ENCODE results near the gene C10orf95. TPM values are rescaled to one million over a fixed set of nuclear protein-coding genes. Genes with fewer than 3 reads are reported as not detected.

The C10orf95 gene
- total RNA-seq, 1 experiment from 2014 or later = 0.21 TPM

DNA sequence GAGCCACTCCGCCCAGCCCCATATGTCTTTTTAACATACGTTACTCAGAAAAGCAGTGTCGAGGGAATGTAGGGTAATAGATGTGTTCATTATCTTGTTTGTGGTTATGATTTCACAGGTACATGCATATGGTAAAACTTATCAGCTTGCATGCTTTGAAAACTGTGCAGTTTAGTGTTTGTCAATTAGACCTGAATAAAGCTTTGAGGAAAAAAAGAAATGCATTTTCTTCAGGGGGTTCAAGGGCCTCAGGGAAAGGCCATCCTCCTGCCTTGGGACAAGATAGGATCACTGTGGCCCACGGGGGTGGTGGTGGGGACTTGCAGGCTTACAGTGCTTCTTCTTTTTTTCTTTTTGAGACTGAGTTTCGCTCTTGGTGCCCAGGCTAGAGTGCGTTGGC, 16.0 kb upstream of the C10orf95 start:
- ATAC-seq = no peak
- TF ChIP-seq SIN3A (IDR thresholded peaks at IDR 0.05; ENCODE audit: borderline replicate concordance, insufficient read depth, low read depth, low read length) = no peak
- no peak for TF ChIP-seq POLR2AphosphoS5 (IDR thresholded peaks at IDR 0.05; ENCODE audit: low read depth, low read length)
- TF ChIP-seq, protein P1, sequence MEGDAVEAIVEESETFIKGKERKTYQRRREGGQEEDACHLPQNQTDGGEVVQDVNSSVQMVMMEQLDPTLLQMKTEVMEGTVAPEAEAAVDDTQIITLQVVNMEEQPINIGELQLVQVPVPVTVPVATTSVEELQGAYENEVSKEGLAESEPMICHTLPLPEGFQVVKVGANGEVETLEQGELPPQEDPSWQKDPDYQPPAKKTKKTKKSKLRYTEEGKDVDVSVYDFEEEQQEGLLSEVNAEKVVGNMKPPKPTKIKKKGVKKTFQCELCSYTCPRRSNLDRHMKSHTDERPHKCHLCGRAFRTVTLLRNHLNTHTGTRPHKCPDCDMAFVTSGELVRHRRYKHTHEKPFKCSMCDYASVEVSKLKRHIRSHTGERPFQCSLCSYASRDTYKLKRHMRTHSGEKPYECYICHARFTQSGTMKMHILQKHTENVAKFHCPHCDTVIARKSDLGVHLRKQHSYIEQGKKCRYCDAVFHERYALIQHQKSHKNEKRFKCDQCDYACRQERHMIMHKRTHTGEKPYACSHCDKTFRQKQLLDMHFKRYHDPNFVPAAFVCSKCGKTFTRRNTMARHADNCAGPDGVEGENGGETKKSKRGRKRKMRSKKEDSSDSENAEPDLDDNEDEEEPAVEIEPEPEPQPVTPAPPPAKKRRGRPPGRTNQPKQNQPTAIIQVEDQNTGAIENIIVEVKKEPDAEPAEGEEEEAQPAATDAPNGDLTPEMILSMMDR (IDR thresholded peaks at IDR 0.05) = no peak
- TF ChIP-seq, protein P2, sequence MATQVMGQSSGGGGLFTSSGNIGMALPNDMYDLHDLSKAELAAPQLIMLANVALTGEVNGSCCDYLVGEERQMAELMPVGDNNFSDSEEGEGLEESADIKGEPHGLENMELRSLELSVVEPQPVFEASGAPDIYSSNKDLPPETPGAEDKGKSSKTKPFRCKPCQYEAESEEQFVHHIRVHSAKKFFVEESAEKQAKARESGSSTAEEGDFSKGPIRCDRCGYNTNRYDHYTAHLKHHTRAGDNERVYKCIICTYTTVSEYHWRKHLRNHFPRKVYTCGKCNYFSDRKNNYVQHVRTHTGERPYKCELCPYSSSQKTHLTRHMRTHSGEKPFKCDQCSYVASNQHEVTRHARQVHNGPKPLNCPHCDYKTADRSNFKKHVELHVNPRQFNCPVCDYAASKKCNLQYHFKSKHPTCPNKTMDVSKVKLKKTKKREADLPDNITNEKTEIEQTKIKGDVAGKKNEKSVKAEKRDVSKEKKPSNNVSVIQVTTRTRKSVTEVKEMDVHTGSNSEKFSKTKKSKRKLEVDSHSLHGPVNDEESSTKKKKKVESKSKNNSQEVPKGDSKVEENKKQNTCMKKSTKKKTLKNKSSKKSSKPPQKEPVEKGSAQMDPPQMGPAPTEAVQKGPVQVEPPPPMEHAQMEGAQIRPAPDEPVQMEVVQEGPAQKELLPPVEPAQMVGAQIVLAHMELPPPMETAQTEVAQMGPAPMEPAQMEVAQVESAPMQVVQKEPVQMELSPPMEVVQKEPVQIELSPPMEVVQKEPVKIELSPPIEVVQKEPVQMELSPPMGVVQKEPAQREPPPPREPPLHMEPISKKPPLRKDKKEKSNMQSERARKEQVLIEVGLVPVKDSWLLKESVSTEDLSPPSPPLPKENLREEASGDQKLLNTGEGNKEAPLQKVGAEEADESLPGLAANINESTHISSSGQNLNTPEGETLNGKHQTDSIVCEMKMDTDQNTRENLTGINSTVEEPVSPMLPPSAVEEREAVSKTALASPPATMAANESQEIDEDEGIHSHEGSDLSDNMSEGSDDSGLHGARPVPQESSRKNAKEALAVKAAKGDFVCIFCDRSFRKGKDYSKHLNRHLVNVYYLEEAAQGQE (IDR thresholded peaks at IDR 0.05; ENCODE audit: insufficient read depth in 1 of 2, low read depth in 2 of 2, low read length in 1 of 2) = no peak
- no peak for TF ChIP-seq TCF7L2 (IDR thresholded peaks at IDR 0.05; ENCODE audit: low read depth, low read length)
- POLR2A ChIA-PET = no interaction called here
- no peak for DNase-seq (ENCODE audit: low read depth, low spot score)
- CTCF ChIA-PET = no interaction called here
- Histone ChIP-seq H3K27me3 (ENCODE audit: control insufficient read depth, insufficient read depth, low read length) (no peaks in the 10 kb centered on the region), H3K4me3 (ENCODE audit: low read depth in 2 of 2, low read length in 2 of 2) (no peak overlapping the region), H3K27ac (ENCODE audit: low read length) (no peak overlapping the region), H3K4me1 (ENCODE audit: control insufficient read depth, insufficient read depth, low read length) (peaks cover 12% of the 10 kb centered on the region), H3K9me3 (ENCODE audit: control insufficient read depth, insufficient read depth, low read depth, low read length) (no peaks in the 10 kb centered on the region), H3K36me3 (ENCODE audit: control insufficient read depth, insufficient read depth, low read length) (no peaks in the 10 kb centered on the region)
- intact Hi-C loops (cut with micrococcal nuclease; ENCODE audit: unreplicated experiment) (no loop called here), in situ Hi-C loops (cut with HindIII; ENCODE audit: low pct_unique_long_range_greater_than_20kb, low sequenced_read_pairs) (no loop called here)
- BruUV-seq (replicated peaks) = no TSS peak

DNA sequence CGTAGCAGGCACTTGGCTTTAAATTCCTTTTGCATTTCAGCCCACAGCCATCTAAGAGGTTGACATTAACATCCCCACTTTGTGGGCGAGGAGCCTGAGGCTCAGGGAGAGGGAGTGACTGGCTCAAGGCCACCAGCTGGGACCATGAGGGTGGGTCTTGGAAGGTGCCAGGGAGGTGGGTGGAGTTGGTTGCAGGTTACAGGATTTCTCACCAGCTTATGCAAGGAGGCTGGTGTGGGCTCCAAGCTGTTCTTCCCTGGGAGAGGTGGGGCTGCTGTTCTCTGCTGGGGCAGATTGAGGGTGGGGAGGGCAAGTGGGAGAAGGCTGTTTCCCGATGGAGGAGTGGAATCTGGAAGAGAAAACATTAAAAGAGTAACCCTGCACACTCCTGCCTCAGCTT, 14.1 kb upstream of the C10orf95 start:
- no peak overlapping the region for H3K4me3 ChIP-seq (ENCODE audit: low read depth in 2 of 2, low read length in 2 of 2)
- no TSS peak for BruUV-seq (replicated peaks)
- intact Hi-C loops (cut with micrococcal nuclease; ENCODE audit: unreplicated experiment) (no loop called here), in situ Hi-C loops (cut with HindIII; ENCODE audit: low pct_unique_long_range_greater_than_20kb, low sequenced_read_pairs) (no loop called here)
- no peak for TF ChIP-seq POLR2AphosphoS5 (IDR thresholded peaks at IDR 0.05; ENCODE audit: low read depth, low read length)
- TF ChIP-seq, protein P2 (IDR thresholded peaks at IDR 0.05; ENCODE audit: insufficient read depth in 1 of 2, low read depth in 2 of 2, low read length in 1 of 2) = no peak
- TF ChIP-seq TCF7L2 (IDR thresholded peaks at IDR 0.05; ENCODE audit: low read depth, low read length) = no peak
- TF ChIP-seq SIN3A (IDR thresholded peaks at IDR 0.05; ENCODE audit: borderline replicate concordance, insufficient read depth, low read depth, low read length) = no peak
- TF ChIP-seq, protein P1 (IDR thresholded peaks at IDR 0.05) = no peak
- no peaks in the 10 kb centered on the region for H3K9me3 ChIP-seq (ENCODE audit: control insufficient read depth, insufficient read depth, low read depth, low read length)
- peaks cover 3% of the 10 kb centered on the region; the same call in 1 of the 2 replicates for H3K36me3 ChIP-seq (ENCODE audit: control insufficient read depth, insufficient read depth, low read length)
- DNase-seq (ENCODE audit: low read depth, low spot score) (no peak), ATAC-seq (no peak)
- H3K27ac ChIP-seq (ENCODE audit: low read length) = no peak overlapping the region
- peaks cover 23% of the 10 kb centered on the region for H3K4me1 ChIP-seq (ENCODE audit: control insufficient read depth, insufficient read depth, low read length)
- POLR2A ChIA-PET = no interaction called here
- CTCF ChIA-PET = interaction anchor here (0.6 to 0.8 kb wide), 2 partner anchors 45 to 67 kb away, joined by 4 to 5 read pairs; no protein-coding TSS in a partner anchor
- H3K27me3 ChIP-seq (ENCODE audit: control insufficient read depth, insufficient read depth, low read length) = no peaks in the 10 kb centered on the region

Data from Panc1 (cell line).